HepG2 (cell line): Measurements from ENCODE around the gene PET117. TPM values are rescaled to one million over a fixed set of nuclear protein-coding genes. Genes with fewer than 3 reads are reported as not detected.

Experiments
- ATAC-seq: fragments of 200-7000 bp; cut with Tn5 transposase; 3 replicates; pipeline ENCODE4 v1.9.1; 2020; ENCODE audit warnings: mild to moderate bottlenecking, moderate library complexity
- BruUV-seq: library from RNA; stranded (reverse); fragments of 400-500 nt; replicated peaks from 2 replicates; lab custom pipeline; 2021; lab: Mats Ljungman, UMichigan
- CTCF ChIA-PET: fragments of 300-600 bp; formaldehyde crosslinking; extraction: SDS; loops from one replicate; lab custom pipeline; 2021; ENCODE audit warnings: low total read pairs, inconsistent platforms, low intra/inter-chr PET ratio; lab: Yijun Ruan, JAX
- POLR2A ChIA-PET: fragments of 350-600 bp; sonication (Branson Sonifier 250); formaldehyde crosslinking; loops from one replicate; lab custom pipeline; 2020; ENCODE audit warnings: antibody characterized with exemption, inconsistent platforms; lab: Yijun Ruan, JAX
- DNase-seq: peaks from one replicate; pipeline ENCODE4 v3.0.0-alpha.2; 2015; ENCODE audit warnings: low spot score
- FAIRE-seq: peaks from 3 replicates; lab custom pipeline; 2011; peaks lifted over from hg19 to GRCh38; lab: Jason Lieb, UNC
- H2AFZ ChIP-seq: one replicate; pipeline ENCODE4 v1.6.1; 2011; ENCODE audit warnings: low read length, inconsistent platforms
- H3K27ac ChIP-seq: fragments of 300-600 bp; 3 replicates; pipeline ENCODE4 v1.8.0; 2011; ENCODE audit warnings: mixed run types, mild to moderate bottlenecking, mixed read lengths, low read length, inconsistent platforms; ENCODE audit not compliant: insufficient read depth; ENCODE audit errors: extremely low read length
- H3K27me3 ChIP-seq, 2 experiments: fragments of 200-600 bp in 1 of 2; 2 replicates in 1 of 2; 3 replicates in 1 of 2; pipeline versions ENCODE4 v1.6.0 to v1.8.0; 2011; ENCODE audit warnings: low read length in 2 of 2, mild to moderate bottlenecking in 2 of 2, moderate library complexity in 2 of 2, inconsistent platforms in 1 of 2; ENCODE audit not compliant: insufficient read depth in 2 of 2, control insufficient read depth in 1 of 2
- H3K36me3 ChIP-seq, 2 experiments: fragments of 200-600 bp in 1 of 2; replicated peaks in 1 of 2; 2 replicates in 1 of 2; 3 replicates in 1 of 2; pipeline versions ENCODE4 v1.5.1 to v1.8.0; 2011; ENCODE audit warnings: low read length in 2 of 2, inconsistent platforms in 1 of 2; ENCODE audit not compliant: insufficient read depth in 2 of 2, control insufficient read depth in 1 of 2
- H3K4me1 ChIP-seq: 2 replicates; pipeline ENCODE4 v1.5.1; 2012; ENCODE audit warnings: low read length, inconsistent platforms; ENCODE audit not compliant: insufficient read depth
- H3K4me2 ChIP-seq: 2 replicates; pipeline ENCODE4 v1.6.0; 2011; ENCODE audit warnings: low read depth, low read length, inconsistent platforms
- H3K4me3 ChIP-seq, 3 experiments: fragments of 200-600 bp in 1 of 3; sonication (generic), shearing (Covaris generic) in 1 of 3; replicated peaks in 1 of 3; 2 replicates each; pipeline ENCODE4 v1.5.1; 2011 to 2016; ENCODE audit warnings: low read length in 3 of 3, inconsistent platforms in 2 of 3, low read depth in 2 of 3, mild to moderate bottlenecking in 2 of 3, control low read depth in 1 of 3, mixed read lengths in 1 of 3; ENCODE audit not compliant: insufficient read depth in 1 of 3
- H3K79me2 ChIP-seq: one replicate; pipeline ENCODE4 v1.6.1; 2011; ENCODE audit warnings: low read length, inconsistent platforms; ENCODE audit not compliant: insufficient read depth
- H3K9ac ChIP-seq: 2 replicates; pipeline ENCODE4 v1.6.0; 2011; ENCODE audit warnings: mild to moderate bottlenecking, low read depth, low read length, inconsistent platforms; ENCODE audit not compliant: insufficient read depth
- H3K9me3 ChIP-seq: 2 replicates; pipeline ENCODE4 v1.5.1; 2012; ENCODE audit warnings: mild to moderate bottlenecking, low read length
- H4K20me1 ChIP-seq: 2 replicates; pipeline ENCODE4 v1.6.0; 2011; ENCODE audit warnings: inconsistent platforms, mild to moderate bottlenecking, low read length, moderate library complexity; ENCODE audit not compliant: insufficient read depth
- CHCHD3 ChIP-seq: sonication (generic); formaldehyde crosslinking; IDR thresholded peaks from 2 replicates; pipeline ENCODE4 v1.8.0; 2022; ENCODE audit warnings: mild to moderate bottlenecking, missing genetic modification reagents, moderate library complexity
- CHD4 ChIP-seq: fragments of 200-600 bp; sonication (generic); IDR thresholded peaks from 2 replicates; pipeline ENCODE4 v1.7.0; 2017; ENCODE audit warnings: mild to moderate bottlenecking, low read length, borderline replicate concordance
- HMG20B ChIP-seq: conservative IDR thresholded peaks from 2 replicates; pipeline ENCODE4 v1.6.1; 2016; ENCODE audit warnings: missing genetic modification reagents, missing compliant biosample characterization
- HNRNPUL1 ChIP-seq: fragments of 200-400 bp; formaldehyde crosslinking; IDR thresholded peaks from 2 replicates; pipeline ENCODE4 v1.6.1; 2017; ENCODE audit warnings: low read depth, mild to moderate bottlenecking, low read length, moderate library complexity
- KMT2A ChIP-seq: sonication (generic); formaldehyde crosslinking; IDR thresholded peaks from 2 replicates; pipeline ENCODE4 v1.4.0; 2020; ENCODE audit warnings: missing genetic modification reagents
- PCBP2 ChIP-seq: fragments of 200-400 bp; formaldehyde crosslinking; optimal IDR thresholded peaks from 2 replicates; pipeline ENCODE3; 2018; ENCODE audit warnings: low read length, low read depth; ENCODE audit not compliant: poor library complexity, severe bottlenecking
- XBP1 ChIP-seq: sonication (generic); formaldehyde crosslinking; IDR thresholded peaks from 2 replicates; pipeline ENCODE4 v1.5.0; 2020; ENCODE audit warnings: missing genetic modification reagents
- ZNF33A ChIP-seq: sonication (generic); formaldehyde crosslinking; IDR thresholded peaks from 2 replicates; pipeline ENCODE4 v1.5.1; 2020; ENCODE audit warnings: missing genetic modification reagents, mild to moderate bottlenecking, moderate library complexity, borderline replicate concordance
- ZNF546 ChIP-seq: sonication (generic); formaldehyde crosslinking; conservative IDR thresholded peaks from 2 replicates; pipeline ENCODE4 v1.8.1; 2023; ENCODE audit warnings: mild to moderate bottlenecking, missing genetic modification reagents
- WGBS: methylation state at CpG from one replicate; pipeline ENCODE4 v1.1.6; 2017; ENCODE audit warnings: low lambda C conversion rate; 5-methylcytosine and 5-hydroxymethylcytosine counted together
- in situ Hi-C: cut with HindIII; loops from 2 replicates; pipeline ENCODE4 v1.10.0; 2017; ENCODE audit warnings: low pct_unique_long_range_greater_than_20kb; ENCODE audit not compliant: extremely low pct_ligation_motif_present
- intact Hi-C: fragments of 100-400 bp; cut with micrococcal nuclease; formaldehyde crosslinking; loops from one replicate; pipeline ENCODE4 v1.10.0; 2022; ENCODE audit not compliant: unreplicated experiment
- polyA plus RNA-seq, 8 experiments: library from polyadenylated mRNA; depleted of rRNA in 3 of 8; stranded (reverse) in 7 of 8; unstranded in 1 of 8; fragments of >200 nt; fragmentation: Illumina TruSeq in 4 of 8; extraction: Trizol in 4 of 8; gene quantifications; 2 replicates each; pipeline versions ENCODE4 v1.2.1 to v1.2.3, GENCODE V29; 2011 to 2016; ENCODE audit warnings: low read depth in 4 of 8, missing spikeins in 1 of 8, mixed read lengths in 1 of 8; ENCODE audit not compliant: insufficient read depth in 1 of 8
- total RNA-seq, 5 experiments: library from RNA; depleted of rRNA; stranded (reverse); fragments of >200 nt; fragmentation: Illumina TruSeq; extraction: Trizol; gene quantifications; 2 replicates each; pipeline ENCODE4 v1.2.3, GENCODE V29; 2016; ENCODE audit warnings: low read depth in 1 of 5
- TF ChIP-seq, protein P1 (sequence below): sonication (generic); formaldehyde crosslinking; IDR thresholded peaks from 2 replicates; pipeline ENCODE4 v1.9.0; 2021; ENCODE audit warnings: missing genetic modification reagents, borderline replicate concordance
- TF ChIP-seq, protein P2 (sequence below): sonication (generic); formaldehyde crosslinking; IDR thresholded peaks from 2 replicates; pipeline ENCODE4 v1.4.0; 2020; ENCODE audit warnings: mild to moderate bottlenecking, missing genetic modification reagents
- TF ChIP-seq, protein P3 (sequence below): sonication (generic); formaldehyde crosslinking; IDR thresholded peaks from 2 replicates; pipeline ENCODE4 v1.4.0; 2020; ENCODE audit warnings: missing genetic modification reagents
- TF ChIP-seq, protein P4 (sequence below): IDR thresholded peaks from 2 replicates; pipeline ENCODE4 v1.6.1; 2012; ENCODE audit warnings: inconsistent platforms
- TF ChIP-seq, protein P5 (sequence below): sonication (generic); formaldehyde crosslinking; conservative IDR thresholded peaks from 2 replicates; pipeline ENCODE4 v1.8.1; 2023; ENCODE audit warnings: missing genetic modification reagents
- TF ChIP-seq, protein P6 (sequence below): IDR thresholded peaks from 2 replicates; pipeline ENCODE4 v1.6.1; 2016; ENCODE audit warnings: missing genetic modification reagents, missing compliant biosample characterization

The PET117 gene
- total and polyA plus RNA-seq, 2 of the 13 experiments (the other 11 are each of a cell fraction or from before 2014, with no cell fraction given): 22.2 to 48.2 TPM

DNA sequence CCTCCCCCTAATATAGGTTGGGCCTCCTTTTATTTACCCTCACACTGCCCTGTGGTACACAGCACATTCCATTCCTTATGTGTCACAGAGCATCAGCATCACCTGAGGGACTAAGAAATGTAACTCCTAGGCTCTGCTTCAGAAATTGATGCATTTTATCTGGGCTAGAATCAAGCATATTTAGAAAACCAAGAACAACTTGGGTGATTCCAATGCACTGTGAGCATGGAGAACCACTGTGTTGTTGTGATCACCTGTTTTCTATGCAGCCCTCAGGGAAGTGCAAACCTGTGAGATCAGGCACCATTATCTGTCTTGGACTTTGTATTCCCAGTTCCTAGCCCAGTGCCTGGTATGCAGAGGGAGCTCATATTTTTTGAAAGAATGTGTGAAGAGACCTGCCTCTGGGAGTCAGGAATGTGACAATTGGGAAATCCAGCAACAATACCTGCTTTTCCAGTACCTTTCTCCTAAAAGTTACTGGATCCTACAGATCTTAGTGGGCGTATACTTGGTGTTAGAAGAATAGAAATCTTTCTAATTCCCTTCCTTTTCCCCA is 7.0 kb downstream of the PET117 start (continued):
- TF ChIP-seq, protein P1, sequence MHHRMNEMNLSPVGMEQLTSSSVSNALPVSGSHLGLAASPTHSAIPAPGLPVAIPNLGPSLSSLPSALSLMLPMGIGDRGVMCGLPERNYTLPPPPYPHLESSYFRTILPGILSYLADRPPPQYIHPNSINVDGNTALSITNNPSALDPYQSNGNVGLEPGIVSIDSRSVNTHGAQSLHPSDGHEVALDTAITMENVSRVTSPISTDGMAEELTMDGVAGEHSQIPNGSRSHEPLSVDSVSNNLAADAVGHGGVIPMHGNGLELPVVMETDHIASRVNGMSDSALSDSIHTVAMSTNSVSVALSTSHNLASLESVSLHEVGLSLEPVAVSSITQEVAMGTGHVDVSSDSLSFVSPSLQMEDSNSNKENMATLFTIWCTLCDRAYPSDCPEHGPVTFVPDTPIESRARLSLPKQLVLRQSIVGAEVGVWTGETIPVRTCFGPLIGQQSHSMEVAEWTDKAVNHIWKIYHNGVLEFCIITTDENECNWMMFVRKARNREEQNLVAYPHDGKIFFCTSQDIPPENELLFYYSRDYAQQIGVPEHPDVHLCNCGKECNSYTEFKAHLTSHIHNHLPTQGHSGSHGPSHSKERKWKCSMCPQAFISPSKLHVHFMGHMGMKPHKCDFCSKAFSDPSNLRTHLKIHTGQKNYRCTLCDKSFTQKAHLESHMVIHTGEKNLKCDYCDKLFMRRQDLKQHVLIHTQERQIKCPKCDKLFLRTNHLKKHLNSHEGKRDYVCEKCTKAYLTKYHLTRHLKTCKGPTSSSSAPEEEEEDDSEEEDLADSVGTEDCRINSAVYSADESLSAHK (CRISPR knock-in tag): no peak
- TF ChIP-seq ZNF546 (CRISPR knock-in tag): no peak
- TF ChIP-seq XBP1 (CRISPR knock-in tag): no peak
- TF ChIP-seq, protein P2, sequence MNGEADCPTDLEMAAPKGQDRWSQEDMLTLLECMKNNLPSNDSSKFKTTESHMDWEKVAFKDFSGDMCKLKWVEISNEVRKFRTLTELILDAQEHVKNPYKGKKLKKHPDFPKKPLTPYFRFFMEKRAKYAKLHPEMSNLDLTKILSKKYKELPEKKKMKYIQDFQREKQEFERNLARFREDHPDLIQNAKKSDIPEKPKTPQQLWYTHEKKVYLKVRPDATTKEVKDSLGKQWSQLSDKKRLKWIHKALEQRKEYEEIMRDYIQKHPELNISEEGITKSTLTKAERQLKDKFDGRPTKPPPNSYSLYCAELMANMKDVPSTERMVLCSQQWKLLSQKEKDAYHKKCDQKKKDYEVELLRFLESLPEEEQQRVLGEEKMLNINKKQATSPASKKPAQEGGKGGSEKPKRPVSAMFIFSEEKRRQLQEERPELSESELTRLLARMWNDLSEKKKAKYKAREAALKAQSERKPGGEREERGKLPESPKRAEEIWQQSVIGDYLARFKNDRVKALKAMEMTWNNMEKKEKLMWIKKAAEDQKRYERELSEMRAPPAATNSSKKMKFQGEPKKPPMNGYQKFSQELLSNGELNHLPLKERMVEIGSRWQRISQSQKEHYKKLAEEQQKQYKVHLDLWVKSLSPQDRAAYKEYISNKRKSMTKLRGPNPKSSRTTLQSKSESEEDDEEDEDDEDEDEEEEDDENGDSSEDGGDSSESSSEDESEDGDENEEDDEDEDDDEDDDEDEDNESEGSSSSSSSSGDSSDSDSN (CRISPR knock-in tag): no peak
- TF ChIP-seq, protein P3, sequence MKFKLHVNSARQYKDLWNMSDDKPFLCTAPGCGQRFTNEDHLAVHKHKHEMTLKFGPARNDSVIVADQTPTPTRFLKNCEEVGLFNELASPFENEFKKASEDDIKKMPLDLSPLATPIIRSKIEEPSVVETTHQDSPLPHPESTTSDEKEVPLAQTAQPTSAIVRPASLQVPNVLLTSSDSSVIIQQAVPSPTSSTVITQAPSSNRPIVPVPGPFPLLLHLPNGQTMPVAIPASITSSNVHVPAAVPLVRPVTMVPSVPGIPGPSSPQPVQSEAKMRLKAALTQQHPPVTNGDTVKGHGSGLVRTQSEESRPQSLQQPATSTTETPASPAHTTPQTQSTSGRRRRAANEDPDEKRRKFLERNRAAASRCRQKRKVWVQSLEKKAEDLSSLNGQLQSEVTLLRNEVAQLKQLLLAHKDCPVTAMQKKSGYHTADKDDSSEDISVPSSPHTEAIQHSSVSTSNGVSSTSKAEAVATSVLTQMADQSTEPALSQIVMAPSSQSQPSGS (CRISPR knock-in tag): peak; percentile 68

DNA sequence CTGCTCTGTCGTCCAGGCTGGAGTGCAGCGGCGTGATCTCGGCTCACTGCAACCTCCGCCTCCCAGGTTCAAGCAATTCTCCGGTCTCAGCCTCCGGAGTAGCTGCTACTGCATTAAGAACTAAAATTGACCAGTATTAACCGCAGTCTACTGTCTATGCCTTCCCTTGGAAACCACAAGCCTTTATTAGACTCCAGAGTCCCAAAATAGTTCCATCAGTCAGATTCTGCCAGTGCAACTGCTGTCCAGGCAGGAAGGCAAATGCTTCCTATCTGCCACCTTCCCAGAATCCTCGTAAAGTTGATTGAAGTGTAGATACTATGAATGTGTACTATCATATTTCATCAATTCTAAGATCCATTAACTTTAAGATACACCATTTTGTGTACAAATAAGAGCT is 16.7 kb downstream of the PET117 start:
- Histone ChIP-seq H4K20me1 (no peaks in the 10 kb centered on the region), H3K27ac (no peak overlapping the region), H3K36me3 (peaks cover 3 to 4% of the 10 kb centered on the region in 2 experiments; a peak in 3 of 5 replicates), H3K9ac (no peak overlapping the region), H3K9me3 (no peaks in the 10 kb centered on the region), H3K27me3 (no peaks in the 10 kb centered on the region), H3K4me2 (no peak overlapping the region), H3K4me1 (no peaks in the 10 kb centered on the region), H3K79me2 (no peaks in the 10 kb centered on the region), H3K4me3 (no peak overlapping the region), H2AFZ (no peak overlapping the region)
- in situ Hi-C loops: no loop called here
- CTCF ChIA-PET: no interaction called here
- ATAC-seq (no peak), FAIRE-seq (no peak), DNase-seq (no peak)
- BruUV-seq: no TSS peak
- WGBS: 98% methylated on average over 9 of the region's 9 CpGs
- POLR2A ChIA-PET: interaction anchor here (2.1 kb wide), 1 partner anchor 16 kb away, joined by 5 read pairs; no protein-coding TSS in a partner anchor
- intact Hi-C loops: no loop called here
- TF ChIP-seq, protein P4, sequence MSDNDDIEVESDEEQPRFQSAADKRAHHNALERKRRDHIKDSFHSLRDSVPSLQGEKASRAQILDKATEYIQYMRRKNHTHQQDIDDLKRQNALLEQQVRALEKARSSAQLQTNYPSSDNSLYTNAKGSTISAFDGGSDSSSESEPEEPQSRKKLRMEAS: no peak
- TF ChIP-seq, protein P5, sequence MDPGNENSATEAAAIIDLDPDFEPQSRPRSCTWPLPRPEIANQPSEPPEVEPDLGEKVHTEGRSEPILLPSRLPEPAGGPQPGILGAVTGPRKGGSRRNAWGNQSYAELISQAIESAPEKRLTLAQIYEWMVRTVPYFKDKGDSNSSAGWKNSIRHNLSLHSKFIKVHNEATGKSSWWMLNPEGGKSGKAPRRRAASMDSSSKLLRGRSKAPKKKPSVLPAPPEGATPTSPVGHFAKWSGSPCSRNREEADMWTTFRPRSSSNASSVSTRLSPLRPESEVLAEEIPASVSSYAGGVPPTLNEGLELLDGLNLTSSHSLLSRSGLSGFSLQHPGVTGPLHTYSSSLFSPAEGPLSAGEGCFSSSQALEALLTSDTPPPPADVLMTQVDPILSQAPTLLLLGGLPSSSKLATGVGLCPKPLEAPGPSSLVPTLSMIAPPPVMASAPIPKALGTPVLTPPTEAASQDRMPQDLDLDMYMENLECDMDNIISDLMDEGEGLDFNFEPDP (CRISPR knock-in tag): no peak
- TF ChIP-seq, protein P6, sequence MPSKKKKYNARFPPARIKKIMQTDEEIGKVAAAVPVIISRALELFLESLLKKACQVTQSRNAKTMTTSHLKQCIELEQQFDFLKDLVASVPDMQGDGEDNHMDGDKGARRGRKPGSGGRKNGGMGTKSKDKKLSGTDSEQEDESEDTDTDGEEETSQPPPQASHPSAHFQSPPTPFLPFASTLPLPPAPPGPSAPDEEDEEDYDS: no peak
- no peak for TF ChIP-seq ZNF33A (CRISPR knock-in tag)
- TF ChIP-seq HMG20B (CRISPR knock-in tag): no peak
- TF ChIP-seq CHD4: no peak
- TF ChIP-seq HNRNPUL1: no peak
- TF ChIP-seq KMT2A: no peak
- TF ChIP-seq PCBP2: no peak
- no peak for TF ChIP-seq CHCHD3 (CRISPR knock-in tag)
